GM21529 (cell line): ENCODE results near the gene C6orf120.

Experiments used
- ATAC-seq: cut with Tn5 transposase; IDR thresholded peaks from one replicate; pipeline ENCODE4 v1.9.1; 2021; ENCODE audit not compliant: unreplicated experiment

Gene C6orf120

DNA sequence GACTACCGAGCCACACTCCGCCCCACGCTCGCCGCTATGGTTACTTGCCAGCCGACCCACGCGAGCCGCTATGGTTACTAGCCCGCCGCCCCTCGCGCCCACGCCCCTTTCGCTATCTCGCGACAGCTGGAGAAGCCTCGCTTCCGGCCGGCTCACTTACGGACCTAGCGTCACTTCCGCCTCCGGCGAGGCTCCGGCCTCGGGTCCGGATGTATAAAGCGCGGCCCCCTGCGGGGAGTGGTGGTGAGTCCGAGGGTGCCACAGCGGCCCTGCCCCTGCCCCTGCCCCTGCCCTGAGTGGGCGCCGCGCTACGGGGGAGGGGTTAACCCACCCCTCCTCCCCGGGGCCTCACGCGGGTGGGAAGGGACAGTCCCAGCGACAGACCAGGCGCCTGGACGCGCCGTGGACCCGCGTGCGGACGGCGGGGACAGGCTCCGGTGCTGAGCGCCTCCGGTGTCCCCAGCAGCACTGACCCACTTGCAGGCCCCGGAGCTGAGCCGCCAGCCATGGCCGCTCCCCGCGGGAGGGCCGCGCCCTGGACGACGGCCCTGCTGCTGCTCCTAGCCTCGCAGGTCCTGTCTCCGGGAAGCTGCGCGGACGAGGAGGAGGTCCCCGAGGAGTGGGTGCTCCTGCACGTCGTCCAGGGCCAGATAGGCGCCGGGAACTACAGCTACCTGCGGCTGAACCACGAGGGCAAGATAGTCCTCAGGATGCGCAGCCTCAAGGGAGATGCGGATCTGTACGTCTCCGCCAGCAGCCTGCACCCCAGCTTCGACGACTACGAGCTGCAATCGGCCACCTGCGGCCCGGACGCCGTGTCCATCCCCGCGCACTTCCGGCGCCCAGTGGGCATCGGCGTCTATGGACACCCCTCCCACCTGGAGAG is at the start of gene C6orf120, which contains the start of gene WDR27:
Gene C6orf120 (plus strand): TSS at position 173 of the 886 bp plus-strand sequence. CDS start 334 bp downstream, at position 507.
Gene WDR27 (minus strand): TSS at position 76 of the 886 bp plus-strand sequence. CDS start 13,024 bp downstream, outside the sequence.
- ATAC-seq: peak; percentile 92

GRCh38 chr6:169652896-169653295 is 49.0 kb upstream of the C6orf120 start:
- ATAC-seq: no peak

- no peak for ATAC-seq
These were observed 48.2 kb upstream of the C6orf120 start for GRCh38 chr6:169653691-169654090.

DNA sequence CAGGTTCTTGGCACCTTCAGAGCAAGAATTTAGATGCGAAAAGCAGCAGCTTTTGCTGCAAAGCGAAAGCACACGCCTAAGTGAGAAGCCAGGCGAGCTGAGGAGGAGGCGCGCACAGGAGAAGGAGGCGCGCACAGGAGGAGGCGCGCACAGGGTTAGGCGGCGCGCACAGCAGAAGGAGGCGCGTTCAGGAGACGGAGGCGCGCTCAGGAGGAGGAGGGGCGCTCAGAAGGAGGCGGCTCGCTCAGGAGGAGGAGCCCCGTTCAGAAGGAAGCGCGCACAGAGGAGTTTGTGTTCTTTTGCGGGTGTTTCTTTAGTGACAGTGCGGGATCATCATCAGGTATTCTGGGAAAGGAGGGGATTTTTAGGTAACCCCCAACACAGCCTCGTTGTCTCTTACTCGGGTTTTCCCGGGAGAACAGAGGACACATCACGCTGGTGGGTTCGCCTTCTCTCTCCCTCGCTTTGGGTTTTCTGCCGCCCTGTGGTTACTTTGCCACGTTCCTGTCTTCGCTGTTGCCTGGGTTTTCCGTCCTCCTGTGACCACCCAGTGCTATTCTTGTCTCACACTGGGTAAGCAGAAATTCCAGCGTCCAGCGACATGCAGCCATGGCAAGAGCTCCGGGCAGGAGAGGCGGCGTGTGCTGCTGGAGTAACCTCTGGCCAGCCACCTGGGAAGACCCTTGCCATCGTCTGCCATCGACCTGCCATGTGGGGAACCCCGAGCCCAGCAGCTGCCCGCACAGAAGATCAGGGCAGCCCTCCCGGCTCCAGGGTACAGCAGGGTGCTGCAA is 47.1 kb upstream of the C6orf120 start:
- peak; percentile 95 for ATAC-seq

- no peak for ATAC-seq
These were observed 45.2 kb upstream of the C6orf120 start for GRCh38 chr6:169656546-169657283.

DNA sequence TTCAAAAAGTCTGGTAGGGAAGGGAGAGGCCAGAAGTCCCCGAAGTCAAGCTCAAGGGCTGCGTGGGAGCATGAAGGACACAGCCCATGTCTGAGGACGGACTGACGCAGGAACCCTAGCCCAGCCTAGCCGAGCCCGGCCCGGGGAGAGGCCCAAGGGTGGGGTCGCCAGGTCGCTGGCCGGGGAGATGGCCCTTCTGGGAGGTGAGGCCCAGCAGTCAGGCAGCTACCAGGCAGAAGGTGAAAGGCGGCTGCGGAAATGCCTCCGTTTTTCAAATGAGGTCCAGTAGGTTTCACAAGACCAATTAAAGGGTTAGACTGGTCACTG is 44.7 kb upstream of the C6orf120 start:
- no peak for ATAC-seq

- no peak for ATAC-seq
These were observed 41.9 kb upstream of the C6orf120 start for GRCh38 chr6:169659820-169660610.

DNA sequence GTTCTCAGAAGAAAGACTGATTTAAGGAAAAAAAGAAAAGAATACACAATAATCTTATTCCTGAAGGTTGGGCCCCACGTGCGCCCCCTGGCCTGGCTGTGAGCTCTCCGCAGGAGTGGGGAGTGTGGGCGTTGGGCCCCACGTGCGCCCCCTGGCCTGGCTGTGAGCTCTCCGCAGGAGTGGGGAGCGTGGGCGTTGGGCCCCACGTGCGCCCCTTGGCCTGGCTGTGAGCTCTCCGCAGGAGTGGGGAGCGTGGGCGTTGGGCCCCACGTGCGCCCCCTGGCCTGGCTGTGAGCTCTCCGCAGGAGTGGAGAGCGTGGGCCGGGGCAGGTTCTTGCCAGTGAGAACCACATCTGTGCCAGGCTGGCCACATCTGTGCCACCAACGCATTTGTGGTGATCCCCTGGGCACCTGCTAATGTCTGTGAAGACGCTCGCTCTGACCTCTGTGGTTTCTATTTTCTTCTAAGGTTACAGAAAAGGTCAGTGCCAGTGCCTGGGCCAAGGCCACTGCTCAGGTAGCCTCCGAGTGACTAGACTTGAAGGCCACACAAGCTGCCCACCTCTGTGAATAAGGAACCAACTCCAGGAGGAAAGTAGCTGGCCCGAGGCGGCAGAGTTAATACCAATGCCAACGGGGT is 41.1 kb upstream of the C6orf120 start:
- no peak for ATAC-seq

GRCh38 chr6:169661391-169661756 is 40.6 kb upstream of the C6orf120 start:
- no peak for ATAC-seq

DNA sequence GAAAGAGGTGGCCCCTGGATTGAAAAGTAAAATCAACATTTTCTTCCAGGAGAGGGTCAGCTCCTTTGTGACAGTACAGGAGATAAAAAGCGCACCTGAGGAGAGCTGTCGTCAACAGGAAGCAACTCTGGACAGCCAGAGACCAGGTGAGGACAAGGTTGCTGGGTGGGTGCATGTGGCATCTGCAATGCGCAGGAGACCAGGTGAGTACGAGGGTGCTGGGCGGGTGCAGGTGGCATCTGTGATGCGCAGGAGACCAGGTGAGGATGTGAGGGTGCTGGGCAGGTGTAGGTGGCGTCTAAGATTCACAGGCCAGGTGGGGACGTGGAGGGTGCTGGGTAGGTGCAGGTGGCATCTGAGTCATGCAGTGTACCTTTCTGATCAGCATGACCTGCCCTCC is 38.5 kb upstream of the C6orf120 start:
- ATAC-seq: no peak

DNA sequence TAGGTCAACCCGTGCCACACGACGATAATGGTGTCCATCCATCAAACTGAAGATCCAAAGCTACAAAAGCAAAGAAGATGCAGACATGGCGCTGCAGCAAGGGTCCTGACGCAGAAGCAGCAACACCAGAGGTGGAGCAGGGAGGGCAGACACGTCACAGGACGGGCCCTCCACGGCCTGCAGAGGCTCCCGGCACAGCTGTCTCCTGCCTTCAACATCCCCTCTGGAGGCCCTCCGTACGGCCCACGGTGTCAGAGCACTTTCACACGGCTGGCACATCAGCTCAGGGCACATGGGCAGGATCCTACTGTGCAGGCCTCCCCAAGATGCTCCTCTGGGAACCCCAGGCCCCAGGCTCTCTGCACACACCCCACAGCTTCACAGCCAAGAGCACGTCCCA is 37.7 kb upstream of the C6orf120 start:
- no peak for ATAC-seq

DNA sequence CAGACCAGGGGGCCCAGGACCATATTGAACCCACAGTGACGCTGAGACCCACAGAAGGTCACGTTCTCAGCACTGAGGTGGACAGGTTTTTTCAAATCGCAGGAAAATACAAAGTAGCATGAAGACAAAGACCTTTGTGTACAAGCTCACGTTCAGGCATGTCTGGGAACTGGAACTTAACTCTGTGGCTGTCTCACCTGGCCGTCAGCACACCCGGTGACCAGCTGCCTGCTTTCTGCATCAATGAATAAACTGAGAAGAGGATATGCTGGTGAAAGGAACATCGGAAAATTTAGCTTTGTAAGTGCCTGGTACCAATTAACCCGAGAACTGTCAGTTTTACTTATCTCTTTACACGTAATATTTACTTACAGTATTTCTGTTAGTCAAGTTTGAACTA is 36.6 kb upstream of the C6orf120 start:
- no peak for ATAC-seq

GRCh38 chr6:169666441-169666840 is 35.5 kb upstream of the C6orf120 start:
- ATAC-seq: no peak

DNA sequence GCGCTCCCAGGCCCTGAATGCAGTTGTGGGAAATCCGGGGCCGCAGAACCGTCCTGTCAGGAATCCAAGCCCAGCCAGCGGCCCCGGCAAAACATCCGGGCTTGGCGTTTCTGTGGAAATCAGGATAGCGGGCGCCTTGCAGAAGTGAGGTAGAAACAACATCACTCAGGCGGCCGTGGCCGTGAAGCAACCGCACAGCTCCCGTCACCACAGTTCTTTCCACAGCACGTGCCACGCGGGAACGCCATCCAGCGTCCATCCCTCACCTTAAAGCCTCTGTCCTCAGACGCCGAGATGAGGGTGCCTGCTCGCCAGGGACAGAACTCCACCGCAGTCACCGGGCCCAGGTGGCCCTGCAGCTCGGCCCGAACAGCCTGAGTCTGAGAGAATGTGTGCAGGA is 34.2 kb upstream of the C6orf120 start:
- no peak for ATAC-seq

GRCh38 chr6:169668203-169668847 is 33.6 kb upstream of the C6orf120 start:
- no peak for ATAC-seq

DNA sequence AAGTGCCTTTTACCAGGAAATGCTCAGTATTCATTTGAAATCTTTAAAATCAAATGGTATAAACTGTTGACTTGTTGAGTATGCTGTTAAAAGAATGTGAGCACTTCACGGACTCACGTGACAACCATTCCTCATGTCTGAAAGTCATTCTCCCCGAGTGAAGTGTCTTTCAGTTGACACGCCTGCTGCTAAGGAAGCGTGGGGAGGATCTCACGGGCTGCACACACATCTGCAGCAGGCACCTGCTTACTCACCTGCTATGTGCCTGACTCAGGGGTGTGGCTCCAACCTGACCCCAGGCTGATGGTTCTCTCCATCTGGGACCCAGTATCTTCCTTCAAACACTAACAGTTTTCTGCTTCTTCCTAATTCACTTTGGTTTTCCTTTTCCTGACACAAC is 32.8 kb upstream of the C6orf120 start:
- ATAC-seq: no peak

GRCh38 chr6:169669889-169670288 is 32.0 kb upstream of the C6orf120 start:
- no peak for ATAC-seq

GRCh38 chr6:169671563-169671962 is 30.4 kb upstream of the C6orf120 start:
- ATAC-seq: no peak

DNA sequence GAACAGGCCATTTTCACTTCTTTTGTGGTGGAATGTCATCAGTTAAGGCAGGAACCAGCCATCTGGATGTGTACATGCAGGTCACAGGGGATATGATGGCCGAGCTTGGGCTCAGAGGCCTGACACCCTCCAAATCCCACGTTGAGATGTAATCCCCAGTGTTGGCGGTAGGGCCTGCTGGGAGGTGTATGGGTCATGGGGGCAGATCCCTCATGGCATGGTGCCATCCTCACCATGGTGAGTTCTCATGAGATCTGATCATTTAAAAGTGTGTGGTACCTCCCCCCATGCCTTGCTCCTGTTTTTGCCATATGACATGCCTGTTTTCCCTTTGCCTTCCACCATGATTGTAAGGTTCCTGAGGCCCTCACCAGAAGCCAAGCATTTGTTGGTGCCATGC is 26.9 kb upstream of the C6orf120 start:
- no peak for ATAC-seq

DNA sequence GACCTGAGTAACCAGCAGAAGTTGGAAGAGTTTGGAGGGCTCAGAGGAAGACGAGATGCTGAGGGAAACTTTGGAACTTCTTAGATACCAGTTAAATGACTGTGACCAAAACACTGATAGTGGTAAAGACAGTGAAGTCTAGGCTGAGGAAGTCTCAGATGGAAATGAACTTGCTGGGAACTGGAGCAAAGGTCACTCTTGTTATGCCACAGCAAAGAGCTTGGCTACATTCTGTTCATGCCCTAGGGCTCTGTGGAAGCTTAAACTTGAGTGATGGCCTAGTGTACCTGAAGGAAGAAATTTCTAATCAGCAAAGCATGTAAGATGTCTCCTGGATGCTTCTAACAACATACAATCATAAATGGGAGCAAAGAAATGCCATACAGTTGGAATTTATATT is 24.8 kb upstream of the C6orf120 start:
- ATAC-seq: no peak
